ENCODE data around the gene SLC66A1. TPM values are rescaled to one million over a fixed set of nuclear protein-coding genes. Genes with fewer than 3 reads are reported as not detected.

SLC66A1 gene
- total and polyA plus RNA-seq, 9 of the 15 experiments (the other 6 are each of a cell fraction or from before 2014, with no cell fraction given), result 1.2 to 40.8 (median 18.6) TPM

DNA sequence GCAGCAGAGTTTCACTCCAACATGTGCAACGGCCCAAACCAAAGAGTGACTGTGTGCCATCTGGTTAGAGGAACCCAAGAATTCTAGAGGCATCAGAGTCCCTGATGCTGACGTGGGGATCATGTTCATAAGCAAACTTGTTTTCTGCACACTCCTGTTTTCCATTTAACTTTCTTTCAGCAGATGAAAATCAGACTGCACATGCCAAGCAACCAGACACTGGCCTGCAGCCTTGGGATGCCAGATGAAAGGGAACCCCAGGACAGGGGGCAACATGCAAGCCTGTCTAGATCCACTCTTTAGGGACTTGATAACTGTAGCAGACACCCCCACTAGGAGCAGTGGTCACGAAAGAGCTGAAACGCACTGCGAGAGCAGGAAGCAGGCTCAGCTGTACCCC lies 56.8 kb downstream of the SLC66A1 start:
- H3K4me3 ChIP-seq, result no peak overlapping the region
- no peak for TF ChIP-seq HDAC8 (tag; IDR thresholded peaks at IDR 0.05)
- TF ChIP-seq FOXK2 (conservative IDR thresholded peaks at IDR 0.05 in 1 of 2, IDR thresholded peaks at IDR 0.05 in 1 of 2; ENCODE audit: low read depth in 2 of 2), result no peak
- no peak for TF ChIP-seq RBM34 (IDR thresholded peaks at IDR 0.05; ENCODE audit: borderline replicate concordance, insufficient read depth, low read length)
- TF ChIP-seq ZZZ3 (IDR thresholded peaks at IDR 0.05), result no peak
- no peak for TF ChIP-seq ZEB2 (IDR thresholded peaks at IDR 0.05)
- TF ChIP-seq MCM3 (IDR thresholded peaks at IDR 0.05), result no peak
- no peak for TF ChIP-seq ZNF551 (CRISPR knock-in tag; IDR thresholded peaks at IDR 0.05)
- TF ChIP-seq TOE1 (IDR thresholded peaks at IDR 0.05; ENCODE audit: borderline replicate concordance), result no peak
- no peak for TF ChIP-seq TOE1 (CRISPR knock-in tag; IDR thresholded peaks at IDR 0.05; ENCODE audit: borderline replicate concordance, low read depth)
- TF ChIP-seq, protein P1, sequence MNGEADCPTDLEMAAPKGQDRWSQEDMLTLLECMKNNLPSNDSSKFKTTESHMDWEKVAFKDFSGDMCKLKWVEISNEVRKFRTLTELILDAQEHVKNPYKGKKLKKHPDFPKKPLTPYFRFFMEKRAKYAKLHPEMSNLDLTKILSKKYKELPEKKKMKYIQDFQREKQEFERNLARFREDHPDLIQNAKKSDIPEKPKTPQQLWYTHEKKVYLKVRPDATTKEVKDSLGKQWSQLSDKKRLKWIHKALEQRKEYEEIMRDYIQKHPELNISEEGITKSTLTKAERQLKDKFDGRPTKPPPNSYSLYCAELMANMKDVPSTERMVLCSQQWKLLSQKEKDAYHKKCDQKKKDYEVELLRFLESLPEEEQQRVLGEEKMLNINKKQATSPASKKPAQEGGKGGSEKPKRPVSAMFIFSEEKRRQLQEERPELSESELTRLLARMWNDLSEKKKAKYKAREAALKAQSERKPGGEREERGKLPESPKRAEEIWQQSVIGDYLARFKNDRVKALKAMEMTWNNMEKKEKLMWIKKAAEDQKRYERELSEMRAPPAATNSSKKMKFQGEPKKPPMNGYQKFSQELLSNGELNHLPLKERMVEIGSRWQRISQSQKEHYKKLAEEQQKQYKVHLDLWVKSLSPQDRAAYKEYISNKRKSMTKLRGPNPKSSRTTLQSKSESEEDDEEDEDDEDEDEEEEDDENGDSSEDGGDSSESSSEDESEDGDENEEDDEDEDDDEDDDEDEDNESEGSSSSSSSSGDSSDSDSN (IDR thresholded peaks at IDR 0.05; ENCODE audit: borderline replicate concordance in 1 of 2, low read depth in 2 of 2, low read length in 2 of 2), result no peak
- no peak for TF ChIP-seq LEF1 (IDR thresholded peaks at IDR 0.05)
- TF ChIP-seq ZKSCAN1 (IDR thresholded peaks at IDR 0.05; ENCODE audit: low read depth, low read length), result no peak
- TF ChIP-seq ZNF431 (CRISPR knock-in tag; IDR thresholded peaks at IDR 0.05), result no peak
- TF ChIP-seq TAF7 (tag; IDR thresholded peaks at IDR 0.05), result no peak
- TF ChIP-seq KLF6 (CRISPR knock-in tag; IDR thresholded peaks at IDR 0.05; ENCODE audit: borderline replicate concordance), result no peak
- TF ChIP-seq, protein P2, sequence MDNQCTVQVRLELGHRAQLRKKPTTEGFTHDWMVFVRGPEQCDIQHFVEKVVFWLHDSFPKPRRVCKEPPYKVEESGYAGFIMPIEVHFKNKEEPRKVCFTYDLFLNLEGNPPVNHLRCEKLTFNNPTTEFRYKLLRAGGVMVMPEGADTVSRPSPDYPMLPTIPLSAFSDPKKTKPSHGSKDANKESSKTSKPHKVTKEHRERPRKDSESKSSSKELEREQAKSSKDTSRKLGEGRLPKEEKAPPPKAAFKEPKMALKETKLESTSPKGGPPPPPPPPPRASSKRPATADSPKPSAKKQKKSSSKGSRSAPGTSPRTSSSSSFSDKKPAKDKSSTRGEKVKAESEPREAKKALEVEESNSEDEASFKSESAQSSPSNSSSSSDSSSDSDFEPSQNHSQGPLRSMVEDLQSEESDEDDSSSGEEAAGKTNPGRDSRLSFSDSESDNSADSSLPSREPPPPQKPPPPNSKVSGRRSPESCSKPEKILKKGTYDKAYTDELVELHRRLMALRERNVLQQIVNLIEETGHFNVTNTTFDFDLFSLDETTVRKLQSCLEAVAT (IDR thresholded peaks at IDR 0.05), result no peak
- TF ChIP-seq EHMT2 (IDR thresholded peaks at IDR 0.05), result no peak
- TF ChIP-seq MYC (IDR thresholded peaks at IDR 0.05; ENCODE audit: low read depth, low read length), result no peak
- no peak for TF ChIP-seq MYC (CRISPR knock-in tag; IDR thresholded peaks at IDR 0.05; ENCODE audit: borderline replicate concordance, low read depth)
- H3K27ac ChIP-seq (ENCODE audit: extremely low read depth, low read depth, low read length), result no peak overlapping the region
- peaks cover 14% of the 10 kb centered on the region for H4K20me1 ChIP-seq (replicated peaks; ENCODE audit: control insufficient read depth, insufficient read depth, low read length)
- ATAC-seq (no peak), FAIRE-seq (no peak), DNase-seq (ENCODE audit: extremely low read depth in 1 of 4, low spot score in 3 of 4) (no peak)
- CTCF ChIA-PET (ENCODE audit: low intra/inter-chr PET ratio), result no interaction called here
- no peaks in the 10 kb centered on the region for H3K79me2 ChIP-seq (ENCODE audit: control insufficient read depth, insufficient read depth, low read length)
- intact Hi-C loops (cut with micrococcal nuclease), result no loop called here
- H3K9me1 ChIP-seq (ENCODE audit: control insufficient read depth, insufficient read depth, low read length), result no peaks in the 10 kb centered on the region
- H3K36me3 ChIP-seq (ENCODE audit: control insufficient read depth, insufficient read depth, low read length), result peaks cover 9% of the 10 kb centered on the region; the same call in 1 of the 3 replicates
- H3K27me3 ChIP-seq (ENCODE audit: control insufficient read depth in 2 of 2, insufficient read depth in 2 of 2, low read length in 2 of 2), result no peaks in the 10 kb centered on the region
- no TSS peak for BruUV-seq (replicated peaks)
- in situ Hi-C loops (cut with MboI), result no loop called here
- no peaks in the 10 kb centered on the region for H3K9me3 ChIP-seq (replicated peaks; ENCODE audit: control insufficient read depth, insufficient read depth, low read depth, low read length)
- no peak overlapping the region for H2AFZ ChIP-seq (ENCODE audit: low read depth, low read length)
- H3K4me1 ChIP-seq (replicated peaks in 1 of 2; ENCODE audit: control insufficient read depth in 2 of 2, insufficient read depth in 2 of 2, low read length in 2 of 2), result peaks cover 0 to 8% of the 10 kb centered on the region in 2 experiments; a peak in 2 of 5 replicates
- 82% methylated on average over 5 of the region's 5 CpGs for WGBS (ENCODE audit: insufficient coverage, low coverage, missing lambda C conversion rate)
- no peak overlapping the region for H3K9ac ChIP-seq (ENCODE audit: insufficient read depth in 1 of 2, low read depth in 2 of 2, low read length in 2 of 2)
- POLR2A ChIA-PET, result no interaction called here
- no peak overlapping the region for H3K4me2 ChIP-seq (ENCODE audit: insufficient read depth, low read length)

All from K562 (cell line).